ENCODE data around the gene TCF7L2. TPM values are rescaled to one million over a fixed set of nuclear protein-coding genes. Genes with fewer than 3 reads are reported as not detected.

Gene TCF7L2
- total RNA-seq, 1 donor from 2014 or later, result 88.2 TPM

DNA sequence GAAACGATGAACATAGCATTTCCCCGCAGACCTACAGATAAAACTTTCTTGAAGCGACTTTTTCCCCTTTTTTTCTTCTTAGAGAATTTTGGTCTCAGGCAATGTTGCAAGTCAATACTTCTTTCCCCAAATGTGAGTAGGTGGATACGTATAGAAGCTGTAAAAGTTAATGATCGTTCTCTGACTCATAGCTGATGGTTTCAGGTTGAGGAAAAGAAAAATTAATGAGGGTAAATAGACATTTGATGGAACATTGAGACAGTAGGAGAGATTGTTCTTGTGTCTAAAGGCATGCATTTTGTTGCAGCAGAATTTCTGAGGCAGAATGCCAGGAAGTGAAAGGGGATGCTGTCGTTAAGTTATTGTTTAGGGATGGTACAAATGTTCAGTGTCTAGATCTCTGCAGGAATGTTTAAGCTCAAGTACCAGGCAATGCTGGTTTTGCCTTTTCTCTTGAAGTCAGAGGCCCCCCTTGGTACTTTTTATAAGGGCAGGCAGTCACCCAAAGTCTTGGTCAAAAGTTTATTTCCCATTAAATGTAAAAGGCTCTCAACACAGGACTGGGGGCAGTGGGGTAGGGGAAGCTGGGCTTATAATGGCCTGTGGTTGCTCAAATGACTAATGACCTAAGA lies 9.3 kb downstream of the TCF7L2 start:
- no peak for DNase-seq (ENCODE audit: extremely low spot score, unreplicated experiment)

DNA sequence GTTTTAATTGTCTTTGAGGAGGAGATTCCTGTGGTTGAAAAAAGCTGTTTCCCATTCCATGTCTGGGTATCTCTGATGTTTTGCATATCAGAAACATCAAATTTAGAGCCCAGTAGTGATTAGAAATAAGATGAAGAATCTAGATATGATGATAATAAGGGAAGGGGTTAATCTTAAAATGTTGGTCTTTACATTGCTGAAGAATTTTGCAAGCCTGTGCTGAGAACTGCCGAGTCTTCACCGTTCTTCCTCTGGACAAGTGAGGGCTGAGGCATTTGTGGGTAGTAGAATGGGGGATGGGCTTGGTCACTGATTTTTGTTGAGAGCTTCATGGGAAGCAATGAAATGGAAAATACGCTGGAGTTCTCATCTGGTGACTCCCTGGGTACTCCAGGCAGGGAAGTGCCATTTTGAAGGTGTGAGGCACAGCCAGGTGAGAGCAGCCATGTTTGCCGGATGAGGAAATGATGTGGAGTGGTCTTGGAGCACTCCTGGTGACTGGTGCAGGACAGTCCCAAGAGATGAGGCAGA lies 10.2 kb downstream of the TCF7L2 start:
- H3K36me3 Mint-ChIP-seq (ENCODE audit: unreplicated experiment), result peaks cover 24% of the 10 kb centered on the region
- H3K4me3 Mint-ChIP-seq (ENCODE audit: unreplicated experiment), result peak overlapping the region; percentile 46
- H3K4me1 Mint-ChIP-seq (ENCODE audit: unreplicated experiment), result peaks cover 89% of the 10 kb centered on the region
- TF ChIP-seq, protein P1, sequence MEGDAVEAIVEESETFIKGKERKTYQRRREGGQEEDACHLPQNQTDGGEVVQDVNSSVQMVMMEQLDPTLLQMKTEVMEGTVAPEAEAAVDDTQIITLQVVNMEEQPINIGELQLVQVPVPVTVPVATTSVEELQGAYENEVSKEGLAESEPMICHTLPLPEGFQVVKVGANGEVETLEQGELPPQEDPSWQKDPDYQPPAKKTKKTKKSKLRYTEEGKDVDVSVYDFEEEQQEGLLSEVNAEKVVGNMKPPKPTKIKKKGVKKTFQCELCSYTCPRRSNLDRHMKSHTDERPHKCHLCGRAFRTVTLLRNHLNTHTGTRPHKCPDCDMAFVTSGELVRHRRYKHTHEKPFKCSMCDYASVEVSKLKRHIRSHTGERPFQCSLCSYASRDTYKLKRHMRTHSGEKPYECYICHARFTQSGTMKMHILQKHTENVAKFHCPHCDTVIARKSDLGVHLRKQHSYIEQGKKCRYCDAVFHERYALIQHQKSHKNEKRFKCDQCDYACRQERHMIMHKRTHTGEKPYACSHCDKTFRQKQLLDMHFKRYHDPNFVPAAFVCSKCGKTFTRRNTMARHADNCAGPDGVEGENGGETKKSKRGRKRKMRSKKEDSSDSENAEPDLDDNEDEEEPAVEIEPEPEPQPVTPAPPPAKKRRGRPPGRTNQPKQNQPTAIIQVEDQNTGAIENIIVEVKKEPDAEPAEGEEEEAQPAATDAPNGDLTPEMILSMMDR (IDR thresholded peaks at IDR 0.05), result no peak
- no peaks in the 10 kb centered on the region for H3K9me3 Mint-ChIP-seq (ENCODE audit: unreplicated experiment)
- H3K27me3 Mint-ChIP-seq (ENCODE audit: unreplicated experiment), result no peaks in the 10 kb centered on the region
- H3K27ac Mint-ChIP-seq (ENCODE audit: unreplicated experiment), result peak overlapping the region; percentile 96
- no peak for DNase-seq (ENCODE audit: extremely low spot score, unreplicated experiment)

More for the DNA sequence above, 9.3 kb downstream of the TCF7L2 start:
- Mint-ChIP-seq H3K4me3 (ENCODE audit: unreplicated experiment) (peak overlapping the region; percentile 95), H3K27ac (ENCODE audit: unreplicated experiment) (peak overlapping the region; percentile 96), H3K36me3 (ENCODE audit: unreplicated experiment) (peaks cover 18% of the 10 kb centered on the region), H3K4me1 (ENCODE audit: unreplicated experiment) (peaks cover 88% of the 10 kb centered on the region), H3K27me3 (ENCODE audit: unreplicated experiment) (no peaks in the 10 kb centered on the region), H3K9me3 (ENCODE audit: unreplicated experiment) (no peaks in the 10 kb centered on the region)
- TF ChIP-seq, protein P1 (IDR thresholded peaks at IDR 0.05), result no peak

DNA sequence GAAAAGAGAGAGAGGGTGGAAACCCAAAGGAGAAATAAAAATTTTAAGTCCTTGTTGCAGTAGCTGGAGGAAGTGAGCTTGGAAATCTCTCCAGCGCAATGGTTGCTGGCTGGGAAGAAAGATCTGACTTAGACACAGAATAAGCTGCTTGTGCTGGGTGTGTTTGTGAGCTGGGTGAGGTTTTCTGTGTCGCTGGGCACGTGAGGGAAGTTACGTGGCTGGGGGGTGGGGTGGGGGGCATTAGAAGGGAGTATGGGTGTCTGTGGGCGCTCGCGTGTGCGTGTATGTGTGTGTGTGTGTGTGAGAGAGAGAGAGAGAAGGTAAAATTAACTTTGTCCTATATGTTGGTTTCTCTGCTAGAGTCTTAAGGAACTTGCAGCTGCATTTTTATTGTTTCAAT lies 11.6 kb downstream of the TCF7L2 start:
- Mint-ChIP-seq H3K36me3 (ENCODE audit: unreplicated experiment) (peaks cover 32% of the 10 kb centered on the region), H3K27me3 (ENCODE audit: unreplicated experiment) (no peaks in the 10 kb centered on the region), H3K27ac (ENCODE audit: unreplicated experiment) (peak overlapping the region; percentile 65), H3K4me1 (ENCODE audit: unreplicated experiment) (peaks cover 87% of the 10 kb centered on the region), H3K9me3 (ENCODE audit: unreplicated experiment) (no peaks in the 10 kb centered on the region), H3K4me3 (ENCODE audit: unreplicated experiment) (no peak overlapping the region)
- TF ChIP-seq, protein P1 (IDR thresholded peaks at IDR 0.05), result no peak
- DNase-seq (ENCODE audit: extremely low spot score, unreplicated experiment), result no peak

DNA sequence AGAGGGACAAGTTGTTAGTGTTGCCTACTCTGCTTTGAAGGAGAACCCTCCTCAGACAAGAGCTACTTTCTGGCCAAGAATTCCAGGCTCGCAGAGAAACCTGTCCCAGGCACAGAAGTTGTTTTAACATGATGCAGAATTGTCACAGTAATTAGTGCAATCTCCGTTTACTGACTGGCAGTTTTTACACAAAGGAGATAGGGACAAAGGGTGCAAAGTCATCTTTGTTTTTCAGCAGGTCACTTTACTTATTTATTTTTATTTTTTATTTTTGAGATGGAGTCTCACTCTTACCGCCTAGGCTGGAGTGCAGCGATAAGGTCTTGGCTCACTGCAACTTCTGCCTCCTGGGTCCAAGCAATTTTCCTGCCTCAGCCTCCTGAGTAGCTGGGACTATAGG lies 12.3 kb downstream of the TCF7L2 start:
- TF ChIP-seq, protein P1 (IDR thresholded peaks at IDR 0.05), result no peak
- Mint-ChIP-seq H3K27ac (ENCODE audit: unreplicated experiment) (peak overlapping the region; percentile 65), H3K27me3 (ENCODE audit: unreplicated experiment) (no peaks in the 10 kb centered on the region), H3K4me1 (ENCODE audit: unreplicated experiment) (peaks cover 87% of the 10 kb centered on the region), H3K36me3 (ENCODE audit: unreplicated experiment) (peaks cover 38% of the 10 kb centered on the region), H3K9me3 (ENCODE audit: unreplicated experiment) (no peaks in the 10 kb centered on the region), H3K4me3 (ENCODE audit: unreplicated experiment) (no peak overlapping the region)
- DNase-seq (ENCODE audit: extremely low spot score, unreplicated experiment), result no peak

DNA sequence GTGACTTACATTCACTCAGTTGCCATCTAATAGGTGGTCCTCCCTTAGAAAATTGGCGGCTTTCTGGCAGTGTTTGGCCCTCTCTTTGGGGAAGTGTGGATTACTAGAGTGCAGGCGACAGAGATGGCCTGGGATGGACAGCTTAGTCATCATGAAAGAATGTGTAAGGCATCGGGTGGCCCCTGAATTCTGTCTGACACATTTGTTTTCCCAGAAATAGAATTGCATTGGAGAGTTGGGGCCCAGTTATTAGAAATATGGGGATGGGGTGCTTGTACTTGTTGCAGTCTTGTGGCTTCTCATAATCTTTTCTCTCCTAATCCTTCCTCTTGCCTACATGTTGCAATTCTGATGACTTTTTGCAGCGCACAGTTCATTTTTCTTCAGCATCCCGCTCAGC lies 13.8 kb downstream of the TCF7L2 start:
- DNase-seq (ENCODE audit: extremely low spot score, unreplicated experiment), result no peak
- Mint-ChIP-seq H3K9me3 (ENCODE audit: unreplicated experiment) (no peaks in the 10 kb centered on the region), H3K36me3 (ENCODE audit: unreplicated experiment) (peaks cover 39% of the 10 kb centered on the region), H3K4me1 (ENCODE audit: unreplicated experiment) (peaks cover 73% of the 10 kb centered on the region), H3K27ac (ENCODE audit: unreplicated experiment) (peak overlapping the region; percentile 55), H3K27me3 (ENCODE audit: unreplicated experiment) (no peaks in the 10 kb centered on the region), H3K4me3 (ENCODE audit: unreplicated experiment) (peak overlapping the region; percentile 2)
- TF ChIP-seq, protein P1 (IDR thresholded peaks at IDR 0.05), result no peak
